ENCODE data around the gene SELENOH.
"Not testable (repeated sequence)": the region's sequence is repeated elsewhere in the genome, so short reads cannot be mapped to it uniquely, and the experiment has no call there.

The SELENOH gene, protein sequence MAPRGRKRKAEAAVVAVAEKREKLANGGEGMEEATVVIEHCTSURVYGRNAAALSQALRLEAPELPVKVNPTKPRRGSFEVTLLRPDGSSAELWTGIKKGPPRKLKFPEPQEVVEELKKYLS

DNA sequence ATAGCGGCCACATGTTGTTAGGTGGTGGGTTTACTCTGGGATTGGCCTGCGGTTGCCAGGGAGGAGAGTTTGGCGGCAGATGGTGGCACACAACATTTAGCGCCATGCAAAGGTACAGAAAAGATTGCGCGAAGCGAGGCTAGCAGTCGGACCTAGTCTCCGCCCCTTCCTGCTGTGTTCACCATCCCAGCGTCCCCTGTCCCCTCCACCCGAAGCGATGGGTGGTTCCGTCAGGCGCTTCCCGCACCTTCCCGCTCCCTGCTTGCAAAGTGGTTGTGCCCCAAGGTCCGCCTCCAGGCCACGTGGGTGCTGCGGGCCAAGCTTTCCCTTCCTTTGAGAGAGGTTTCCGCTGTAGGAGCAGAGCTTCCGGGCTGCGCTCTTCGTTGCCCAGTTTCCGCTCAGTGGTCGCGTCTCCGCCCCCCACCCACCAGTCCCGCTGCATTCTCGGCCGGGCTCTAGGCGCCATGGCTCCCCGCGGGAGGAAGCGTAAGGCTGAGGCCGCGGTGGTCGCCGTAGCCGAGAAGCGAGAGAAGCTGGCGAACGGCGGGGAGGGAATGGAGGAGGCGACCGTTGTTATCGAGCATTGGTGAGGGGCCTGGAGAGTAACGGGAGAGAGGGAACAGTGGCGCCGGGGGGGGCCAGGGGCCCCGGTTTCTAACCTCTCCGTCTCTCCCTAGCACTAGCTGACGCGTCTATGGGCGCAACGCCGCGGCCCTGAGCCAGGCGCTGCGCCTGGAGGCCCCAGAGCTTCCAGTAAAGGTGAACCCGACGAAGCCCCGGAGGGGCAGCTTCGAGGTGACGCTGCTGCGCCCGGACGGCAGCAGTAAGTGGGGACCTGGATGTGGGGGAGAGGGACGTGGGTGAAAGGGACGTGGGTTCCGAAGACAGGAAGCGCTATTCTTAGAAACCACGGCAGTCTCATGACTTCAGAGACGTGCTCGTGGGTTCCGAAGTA, at the start of gene SELENOH:
Gene SELENOH (plus strand): TSS at position 360 of the 955 bp plus-strand sequence. CDS start 105 bp downstream, at position 465.
- DNase-seq (ENCODE audit: low read depth in 2 of 2, low spot score in 1 of 2): peak; percentile 70 to 83

DNA sequence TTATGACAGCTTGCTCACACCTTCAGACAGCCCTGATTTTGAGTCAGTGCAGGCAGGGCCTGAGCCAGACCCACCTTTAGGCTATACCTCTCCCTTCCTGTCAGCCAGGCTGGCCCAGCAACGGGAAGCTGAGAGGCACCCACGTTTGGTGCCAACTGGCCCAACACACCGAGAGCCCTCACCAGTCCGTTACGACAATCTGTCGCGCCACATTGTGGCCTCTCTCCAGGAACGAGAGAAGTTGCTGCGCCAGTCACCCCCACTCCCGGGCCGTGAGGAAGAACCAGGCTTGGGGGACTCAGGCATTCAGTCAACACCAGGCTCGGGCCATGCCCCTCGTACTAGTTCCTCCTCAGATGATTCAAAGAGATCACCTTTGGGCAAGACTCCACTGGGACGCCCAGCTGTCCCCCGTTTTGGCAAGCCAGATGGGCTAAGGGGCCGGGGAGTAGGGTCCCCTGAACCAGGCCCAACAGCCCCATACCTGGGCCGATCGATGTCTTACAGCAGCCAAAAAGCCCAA, 42.4 kb upstream of the SELENOH start:
- DNase-seq (ENCODE audit: low read depth in 2 of 2, low spot score in 1 of 2): no peak

DNA sequence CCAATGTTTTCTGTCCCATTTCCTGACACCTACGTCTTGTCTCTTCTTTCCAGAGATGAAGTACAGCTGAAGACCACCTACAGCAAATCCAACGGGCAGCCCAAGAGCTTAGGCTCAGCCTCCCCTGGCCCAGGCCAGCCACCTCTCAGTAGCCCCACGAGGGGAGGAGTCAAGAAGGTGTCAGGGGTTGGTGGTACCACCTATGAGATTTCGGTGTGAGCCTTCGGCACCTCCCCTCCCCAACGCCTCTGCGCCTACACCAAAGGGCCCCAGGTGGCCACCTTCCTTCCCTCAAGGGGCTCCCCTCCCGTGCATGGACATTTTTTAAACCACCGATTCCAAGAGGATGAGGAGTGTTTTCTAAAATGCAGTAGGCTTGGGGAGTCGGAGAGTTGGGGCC, 41.5 kb upstream of the SELENOH start:
- no peak for DNase-seq (ENCODE audit: low read depth in 2 of 2, low spot score in 1 of 2)

DNA sequence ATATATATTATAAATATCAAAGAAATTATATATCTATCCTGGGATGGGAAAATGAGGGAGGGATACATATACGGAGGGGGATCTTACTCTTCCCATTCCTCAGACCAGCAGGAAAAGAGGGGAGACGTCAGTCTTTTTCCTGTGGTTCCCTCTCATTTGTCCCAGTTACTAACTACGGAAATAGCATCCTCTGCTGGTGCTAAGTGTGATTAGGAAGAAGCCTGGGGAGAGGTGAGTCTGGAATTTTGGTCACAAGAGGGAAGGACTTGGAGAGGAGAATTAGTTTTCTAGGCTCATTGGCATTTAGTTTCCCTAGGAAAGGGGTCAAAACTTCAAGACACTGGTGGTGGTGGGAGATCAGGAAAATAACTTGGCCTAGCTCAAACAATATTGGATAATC, 40.9 kb upstream of the SELENOH start:
- no peak for DNase-seq (ENCODE audit: low read depth in 2 of 2, low spot score in 1 of 2)

DNA sequence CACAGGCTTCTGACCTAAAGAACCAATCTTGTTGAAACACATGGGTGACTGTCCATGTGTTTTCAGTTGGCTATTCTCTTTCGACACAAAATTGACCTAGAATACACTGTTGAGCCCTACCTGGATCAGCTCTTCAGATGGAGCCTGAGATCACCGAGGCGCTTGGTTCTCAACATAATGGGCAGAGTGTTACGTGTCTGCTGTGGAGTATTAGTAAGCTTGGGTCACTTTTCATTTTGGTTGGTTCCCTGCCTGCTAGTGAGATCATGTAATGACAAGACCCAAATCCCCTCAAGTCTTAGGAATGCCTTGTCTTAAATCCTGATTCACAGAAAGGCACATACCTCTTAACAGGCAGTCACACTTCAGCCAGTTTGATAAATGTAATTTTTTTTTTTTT, 38.0 kb upstream of the SELENOH start:
- no peak for DNase-seq (ENCODE audit: low read depth in 2 of 2, low spot score in 1 of 2)

DNA sequence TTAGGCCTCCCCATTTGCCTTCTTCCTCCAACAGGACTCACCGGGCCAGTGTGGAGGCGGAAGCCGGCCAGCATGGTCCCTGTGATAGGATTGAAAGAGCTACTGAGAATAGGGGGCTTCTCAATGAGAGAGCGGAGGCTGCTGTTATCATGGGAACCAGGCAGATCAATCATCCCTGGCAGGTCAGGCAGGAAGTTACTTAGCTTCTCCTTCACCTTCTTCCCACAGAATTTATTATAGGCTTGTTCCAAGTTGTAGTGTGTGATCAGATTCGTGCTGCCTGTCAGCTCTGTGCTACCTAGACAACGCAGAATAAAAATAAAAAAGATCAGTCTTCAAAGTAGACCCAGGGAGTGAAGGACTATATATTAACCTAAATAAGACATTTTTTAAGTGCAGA, 36.4 kb upstream of the SELENOH start:
- DNase-seq (ENCODE audit: low read depth in 2 of 2, low spot score in 1 of 2): no peak

DNA sequence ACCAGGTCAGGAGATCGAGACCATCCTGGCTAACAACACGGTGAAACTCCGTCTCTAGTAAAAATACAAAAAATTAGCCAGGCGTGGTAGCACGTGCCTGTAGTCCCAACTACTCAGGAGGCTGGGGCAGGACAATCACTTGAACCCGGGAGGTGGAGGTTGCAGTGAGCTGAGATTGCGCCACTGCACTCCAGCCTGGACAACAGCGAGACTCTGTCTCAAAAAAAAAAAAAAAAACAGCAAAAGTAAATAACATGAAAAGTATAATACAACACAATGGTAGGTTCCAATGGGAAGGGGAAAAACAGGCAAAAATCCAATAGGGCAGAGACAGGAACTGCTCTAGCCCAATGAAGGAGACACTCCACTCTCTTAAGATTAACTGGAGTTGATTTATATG, 35.9 kb upstream of the SELENOH start:
- DNase-seq (ENCODE audit: low read depth in 2 of 2, low spot score in 1 of 2): not testable (repeated sequence)

DNA sequence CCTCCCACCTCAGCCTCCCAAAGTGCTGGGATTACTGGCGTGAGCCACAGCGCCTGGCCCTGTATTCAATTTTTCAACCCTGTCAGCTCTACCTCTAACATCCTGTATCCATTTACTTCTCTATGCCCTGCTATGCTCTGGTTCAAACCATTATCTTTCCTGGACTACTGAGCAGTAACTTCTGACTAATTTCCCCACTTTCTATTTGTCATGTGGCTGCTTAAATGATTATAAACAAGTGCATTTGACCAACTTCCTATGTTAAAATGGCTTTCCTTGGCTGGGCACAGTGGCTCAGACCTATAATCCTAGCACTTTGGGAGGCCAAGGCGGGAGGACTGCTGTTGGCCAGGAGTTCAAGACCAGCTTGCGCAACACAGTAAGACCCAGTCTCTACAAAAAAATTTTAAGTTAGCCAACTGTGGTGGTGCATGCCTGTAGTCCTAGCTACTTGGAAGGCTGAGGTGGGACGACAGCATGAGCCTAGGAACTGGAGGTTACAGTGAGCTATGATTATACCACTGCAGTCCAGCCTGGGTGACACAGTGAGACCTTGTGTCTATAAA, 31.4 kb upstream of the SELENOH start:
- DNase-seq (ENCODE audit: low read depth in 2 of 2, low spot score in 1 of 2): no peak

DNA sequence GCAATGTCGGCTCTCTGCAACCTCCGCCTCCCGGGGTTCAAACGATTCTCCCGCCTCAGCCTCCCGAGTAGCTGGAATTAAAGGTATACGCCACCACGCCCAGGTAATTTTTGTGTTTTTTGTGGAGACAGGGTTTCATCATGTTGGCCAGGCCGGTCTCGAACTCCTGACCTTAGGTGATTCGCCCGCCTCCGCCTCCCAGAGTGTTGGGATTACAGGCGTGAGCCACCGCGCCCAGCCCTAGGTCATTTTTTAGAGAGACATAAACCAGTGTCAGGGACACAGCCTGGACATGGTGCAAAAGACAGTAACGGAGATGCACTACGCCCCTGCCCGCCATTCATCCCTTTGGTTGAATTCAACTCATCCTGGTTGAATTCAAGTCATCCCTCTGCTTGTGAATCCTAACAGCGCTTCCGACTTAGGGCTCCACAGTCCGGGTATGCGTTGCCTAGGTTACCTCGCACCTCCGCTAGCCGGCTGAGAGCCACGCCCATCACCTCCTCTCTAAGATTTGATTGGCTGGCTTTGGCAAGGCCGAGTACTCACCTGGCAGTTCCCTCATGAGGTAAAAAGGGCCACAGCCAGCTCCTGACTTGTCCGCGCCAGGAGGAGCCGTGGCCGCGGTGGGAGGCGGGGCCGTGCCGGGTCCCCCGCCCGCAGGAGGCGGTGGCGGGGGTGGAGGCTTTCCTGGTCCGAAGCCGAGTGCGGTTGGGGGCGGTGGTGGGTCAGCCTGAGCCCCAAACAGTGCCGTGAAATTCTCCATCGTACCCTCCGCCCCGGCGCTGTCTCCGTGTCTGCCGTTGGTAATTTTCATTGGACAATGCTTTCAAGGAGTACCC, 29.7 kb upstream of the SELENOH start, which contains the start of gene MED19:
Gene MED19 (minus strand): TSS at position 802 of the 842 bp plus-strand sequence. CDS start 36 bp downstream, at position 766.
- peak; percentile 50 to 58 for DNase-seq (ENCODE audit: low read depth in 2 of 2, low spot score in 1 of 2)

DNA sequence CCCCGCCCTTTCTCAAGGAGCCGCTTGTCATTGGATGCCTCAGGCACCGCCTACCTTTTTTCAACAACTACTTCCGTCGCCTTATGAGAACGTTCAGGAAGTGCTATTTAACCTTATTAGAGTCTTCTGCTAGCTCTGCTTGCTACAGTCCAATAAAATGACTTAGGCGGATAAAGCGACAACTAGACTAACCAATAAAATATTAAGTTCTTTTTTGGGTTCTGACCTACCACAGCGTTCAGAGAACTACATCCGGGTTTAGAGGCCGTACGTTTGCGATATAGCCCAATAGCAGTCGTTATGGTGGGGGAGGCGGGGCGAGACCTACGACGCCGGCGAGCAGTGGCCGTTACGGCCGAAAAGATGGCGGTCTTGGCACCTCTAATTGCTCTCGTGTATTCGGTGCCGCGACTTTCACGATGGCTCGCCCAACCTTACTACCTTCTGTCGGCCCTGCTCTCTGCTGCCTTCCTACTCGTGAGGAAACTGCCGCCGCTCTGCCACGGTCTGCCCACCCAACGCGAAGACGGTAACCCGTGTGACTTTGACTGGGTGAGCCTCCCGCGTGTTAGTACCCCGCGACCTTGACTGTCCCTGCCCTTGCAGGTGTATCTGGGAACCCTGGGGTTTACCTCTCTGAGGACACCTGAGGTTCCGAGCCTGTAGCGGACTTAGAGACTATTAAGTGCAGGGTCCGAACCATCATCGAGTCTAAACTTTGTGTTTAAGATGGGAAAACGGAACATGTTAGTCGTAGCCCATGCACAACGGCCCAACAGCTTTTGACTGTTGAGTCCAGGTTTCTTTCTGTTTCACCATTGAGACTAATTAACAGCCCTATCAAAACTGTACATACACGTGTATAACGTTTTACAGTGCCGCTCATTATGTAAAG, 28.8 kb upstream of the SELENOH start, which contains the start of gene TMX2:
Gene TMX2 (plus strand): TSS at position 338 of the 895 bp plus-strand sequence. CDS start 26 bp downstream, at position 364.
- peak; percentile 62 to 82 for DNase-seq (ENCODE audit: low read depth in 2 of 2, low spot score in 1 of 2)

DNA sequence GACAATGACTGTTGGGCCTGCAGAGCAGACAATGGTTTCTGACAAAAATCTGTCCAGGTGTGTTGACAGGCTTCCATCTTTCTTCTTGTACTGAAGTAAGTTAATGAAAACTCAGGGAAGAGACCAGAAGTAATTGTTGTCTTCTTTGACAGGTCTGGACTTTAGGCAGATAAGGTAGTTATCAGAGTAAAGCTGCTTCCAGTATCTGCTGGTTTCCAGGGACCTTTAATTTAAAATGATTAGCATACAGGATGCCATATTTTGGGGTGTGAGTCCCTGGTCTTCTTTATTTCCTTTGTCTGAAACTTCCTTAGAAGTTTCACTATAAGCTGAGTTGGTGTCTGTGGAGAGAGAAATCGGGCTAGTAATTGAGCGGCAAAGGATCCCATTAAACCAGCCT, 27.5 kb upstream of the SELENOH start:
- no peak for DNase-seq (ENCODE audit: low read depth in 2 of 2, low spot score in 1 of 2)

DNA sequence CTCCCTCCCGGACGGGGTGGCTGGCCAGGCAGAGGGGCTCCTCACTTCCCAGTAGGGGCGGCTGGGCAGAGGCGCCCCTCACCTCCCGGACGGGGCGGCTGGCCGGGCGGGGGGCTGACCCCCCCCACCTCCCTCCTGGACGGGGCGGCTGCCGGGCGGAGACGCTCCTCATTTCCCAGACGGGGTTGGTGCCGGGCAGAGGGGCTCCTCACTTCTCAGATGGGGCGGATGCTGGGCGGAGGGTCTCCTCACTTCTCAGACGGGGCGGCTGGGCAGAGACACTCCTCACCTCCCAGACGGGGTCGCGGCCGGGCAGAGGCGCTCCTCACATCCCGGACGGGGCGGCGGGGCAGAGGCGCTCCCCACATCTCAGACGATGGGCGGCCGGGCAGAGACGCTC, 24.6 kb upstream of the SELENOH start:
- not testable (repeated sequence) for DNase-seq (ENCODE audit: low read depth in 2 of 2, low spot score in 1 of 2)

DNA sequence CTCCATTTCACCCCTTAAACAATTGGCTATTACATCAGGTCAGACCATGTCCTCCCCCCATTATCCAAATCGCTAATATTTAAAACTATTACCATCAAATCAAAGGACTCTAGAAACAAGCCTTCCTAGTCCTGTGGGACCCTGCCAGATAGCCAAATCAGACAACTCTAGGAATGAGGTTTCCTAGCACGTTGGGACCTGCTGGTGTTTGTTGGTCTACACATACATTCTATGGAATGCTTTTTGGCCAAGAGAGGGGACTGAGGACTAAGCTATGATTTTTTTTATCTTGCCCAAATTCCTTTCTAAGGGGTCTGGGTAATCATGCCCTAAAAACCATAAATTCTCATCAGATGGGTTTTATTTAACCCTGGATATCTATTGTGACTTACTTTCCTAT, 14.1 kb upstream of the SELENOH start:
- no peak for DNase-seq (ENCODE audit: low read depth in 2 of 2, low spot score in 1 of 2)

DNA sequence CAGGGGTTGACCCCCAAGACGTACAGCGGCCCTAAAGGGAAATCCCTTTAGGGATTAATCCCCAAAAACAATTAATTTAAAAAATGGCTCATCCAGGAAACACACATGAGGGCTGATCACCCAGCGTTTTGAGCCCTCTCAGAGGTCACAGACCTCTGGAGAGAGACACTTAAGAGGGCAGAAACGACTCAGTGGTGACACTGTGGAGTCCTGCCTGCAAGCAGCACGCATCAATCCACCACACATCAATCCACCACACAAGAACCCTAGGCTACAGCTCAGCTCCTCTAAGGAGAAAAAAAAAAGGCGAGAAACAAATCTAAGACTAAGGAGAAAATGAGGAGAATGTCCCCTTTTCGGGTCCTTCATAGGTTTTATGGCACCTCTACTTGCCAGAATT, 12.5 kb upstream of the SELENOH start:
- DNase-seq (ENCODE audit: low read depth in 2 of 2, low spot score in 1 of 2): no peak

DNA sequence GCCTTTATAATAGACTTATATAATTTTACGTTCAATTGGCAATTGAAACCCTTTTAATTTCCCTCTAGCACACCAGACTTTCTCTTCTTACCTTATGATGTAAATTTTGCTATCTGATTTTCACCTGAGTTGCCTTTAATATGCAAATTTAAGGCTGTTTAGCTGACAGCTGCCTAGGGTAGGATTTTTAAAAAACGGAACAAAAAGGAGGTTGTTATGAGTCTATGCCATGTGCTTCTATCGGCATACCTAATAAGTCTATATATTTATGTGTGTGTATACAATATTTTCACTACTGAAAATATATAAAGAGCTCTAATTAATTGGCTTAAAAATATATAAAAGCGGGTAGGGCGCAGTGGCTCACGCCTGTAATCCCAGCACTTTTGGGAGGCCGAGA, 11.8 kb upstream of the SELENOH start:
- no peak for DNase-seq (ENCODE audit: low read depth in 2 of 2, low spot score in 1 of 2)

DNA sequence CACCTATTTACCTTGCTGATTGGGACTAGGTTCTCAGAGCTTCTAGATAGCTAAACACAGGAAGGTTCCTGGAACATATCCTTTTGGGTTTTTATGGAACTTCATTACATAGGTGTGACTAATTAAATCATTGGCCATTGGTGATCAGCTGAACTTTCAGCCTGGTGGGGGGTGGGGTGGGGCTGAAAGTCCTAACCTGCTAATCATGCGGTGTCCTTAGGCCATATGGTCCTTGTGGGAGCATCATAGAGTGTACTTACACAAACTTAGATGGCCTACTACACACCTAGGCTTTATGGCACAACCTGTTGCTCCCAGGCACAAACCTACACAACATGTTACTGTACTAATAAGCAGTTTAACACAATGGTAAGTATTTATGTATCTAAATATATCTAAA, 8.6 kb upstream of the SELENOH start:
- DNase-seq (ENCODE audit: low read depth in 2 of 2, low spot score in 1 of 2): no peak

DNA sequence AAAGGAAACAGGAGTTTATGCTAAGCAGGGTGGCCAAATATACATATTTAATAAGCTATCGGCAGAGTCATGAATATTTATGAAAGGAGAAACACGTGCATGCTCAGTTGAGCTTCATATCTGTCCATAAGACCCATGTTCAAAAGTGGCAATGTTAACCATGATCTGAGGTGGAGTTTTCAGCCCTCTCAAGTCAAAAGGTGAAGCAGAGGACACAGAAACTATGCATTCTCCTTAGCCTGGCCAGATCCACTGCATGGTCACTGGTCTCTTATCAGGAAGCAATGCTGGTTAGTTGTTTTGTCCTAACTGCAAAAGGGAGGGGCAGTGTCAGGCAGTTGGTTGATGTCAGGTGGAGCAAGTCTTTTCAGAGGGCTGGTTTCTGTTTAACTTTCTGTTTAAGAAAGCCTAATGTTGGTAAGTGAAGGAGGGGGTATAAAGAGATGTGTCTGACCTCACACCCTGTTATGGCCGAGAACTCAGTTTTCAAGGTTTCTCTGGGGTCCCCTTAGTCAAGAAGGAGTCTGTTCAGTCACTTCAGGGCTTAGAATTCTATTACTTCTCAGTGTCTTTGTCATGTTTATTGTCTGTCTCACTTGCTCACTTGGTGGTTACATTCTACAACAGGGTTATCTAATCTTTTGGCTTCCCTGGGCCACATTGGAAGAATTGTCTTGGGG, 5.5 kb upstream of the SELENOH start:
- no peak for DNase-seq (ENCODE audit: low read depth in 2 of 2, low spot score in 1 of 2)

DNA sequence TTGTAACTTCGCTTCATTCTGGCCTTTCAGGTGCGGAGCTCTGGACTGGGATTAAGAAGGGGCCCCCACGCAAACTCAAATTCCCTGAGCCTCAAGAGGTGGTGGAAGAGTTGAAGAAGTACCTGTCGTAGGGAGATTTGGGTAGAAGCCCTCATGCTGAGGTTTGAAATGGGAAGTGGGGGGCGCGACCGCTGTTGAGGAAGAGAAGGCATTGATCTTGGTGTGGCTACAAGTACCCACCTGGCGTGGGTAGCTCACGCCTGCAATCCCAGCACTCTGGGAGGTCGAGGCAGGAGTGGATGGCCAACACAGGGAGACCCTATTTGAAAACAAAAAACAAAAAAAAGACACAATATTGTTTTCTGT, 779 bp downstream of the SELENOH start:
- DNase-seq (ENCODE audit: low read depth in 2 of 2, low spot score in 1 of 2): no peak

DNA sequence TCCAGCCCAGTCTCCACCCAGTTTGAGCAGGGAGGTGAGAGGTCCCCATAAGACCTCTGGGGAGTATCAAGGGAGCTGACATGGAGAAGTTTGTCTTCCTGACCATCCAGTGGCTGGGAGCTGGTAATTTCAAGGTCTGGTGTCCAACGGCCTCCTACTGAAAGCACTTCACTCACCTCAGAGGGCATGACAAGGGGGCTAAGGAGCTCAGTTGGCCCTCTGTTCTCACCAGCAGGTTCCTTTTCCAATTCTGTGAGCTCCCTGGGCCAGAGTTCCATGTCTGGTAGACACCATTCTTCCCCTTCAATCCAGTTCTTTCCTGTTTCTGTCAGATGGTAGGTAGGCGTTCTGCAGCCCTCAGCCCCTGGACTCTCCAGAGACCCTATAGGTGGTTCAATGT, 3.1 kb downstream of the SELENOH start:
- no peak for DNase-seq (ENCODE audit: low read depth in 2 of 2, low spot score in 1 of 2)

All from stimulated activated CD8-positive, alpha-beta memory T cell treated with anti-CD3 and anti-CD28 coated beads, Interleukin-4, amount 100 ng/mL, for 1 hour (primary cell).